NCI-H345 (cell line): ENCODE data around the gene BARX1.
A peak's percentile ranks its signal among the peaks of the same experiment; 100 is the strongest.
"Not testable (repeated sequence)": the region's sequence is repeated elsewhere in the genome, so short reads cannot be mapped to it uniquely, and the experiment has no call there.

ENCODE experiments used
- DNase-seq: peaks from one replicate; lab custom pipeline; 2025; lab: John Stamatoyannopoulos, UW

BARX1 gene

DNA sequence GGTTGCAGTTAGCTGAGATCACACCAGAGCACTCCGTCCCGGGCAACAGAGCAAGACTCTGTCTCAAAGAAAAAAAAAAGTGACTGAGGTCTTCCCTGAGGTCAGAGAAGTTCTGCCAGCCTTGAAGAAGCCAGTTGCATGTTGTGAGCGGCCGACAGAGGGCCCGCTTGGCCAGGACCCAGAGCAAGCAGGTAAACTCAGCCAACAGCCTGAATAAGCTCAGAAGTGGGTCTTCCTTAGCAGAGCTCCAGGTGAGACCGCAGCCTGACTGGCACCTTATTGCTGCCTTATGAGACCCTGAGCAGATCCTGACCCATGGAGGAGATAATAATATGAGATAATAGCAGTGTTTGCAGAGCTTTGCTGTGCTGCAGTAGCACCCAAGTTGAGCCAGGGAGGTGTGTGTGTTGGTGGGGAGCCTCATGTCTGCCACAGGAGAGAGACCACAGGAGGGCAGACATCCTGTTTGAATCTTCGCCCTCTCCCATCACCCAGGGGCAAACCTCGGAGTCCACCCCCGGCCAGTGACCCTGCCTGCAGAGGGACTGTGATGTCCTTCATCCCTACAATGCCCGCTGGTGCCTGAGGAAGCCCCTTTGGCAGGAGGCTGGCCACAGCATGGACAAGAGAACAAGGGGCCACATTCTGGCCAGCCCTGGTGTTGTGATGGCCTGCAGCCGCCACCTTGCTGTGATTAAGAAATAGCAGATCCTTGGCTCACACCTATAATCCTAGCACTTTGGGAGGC lies 10.8 kb upstream of the BARX1 start:
- DNase-seq, result no peak

GRCh38 chr9:93964685-93965084 lies 9.5 kb upstream of the BARX1 start:
- no peak for DNase-seq

DNA sequence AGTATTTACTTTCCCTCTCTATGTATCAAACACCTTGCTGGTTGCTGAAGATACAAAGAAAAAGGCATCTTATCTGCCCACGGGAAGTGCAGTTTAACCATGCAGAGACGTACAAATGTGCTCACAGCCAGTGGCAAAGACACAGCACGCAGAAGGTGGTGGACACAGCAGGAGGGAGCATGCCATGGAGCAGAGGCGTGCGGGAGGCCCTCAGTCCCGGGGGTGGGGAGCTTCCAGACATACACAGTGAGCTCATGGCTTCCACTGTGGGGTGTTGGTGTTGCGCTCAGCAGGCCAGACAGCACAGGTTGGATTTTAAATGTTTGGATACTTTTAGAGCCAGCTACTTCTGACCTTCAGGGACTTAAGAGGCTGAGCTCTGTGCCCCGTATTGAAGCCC lies 8.8 kb upstream of the BARX1 start:
- DNase-seq, result no peak

GRCh38 chr9:93963489-93963888 lies 8.3 kb upstream of the BARX1 start:
- DNase-seq, result not testable (repeated sequence)

GRCh38 chr9:93962561-93963440 lies 7.6 kb upstream of the BARX1 start:
- DNase-seq, result peak; percentile 71

DNA sequence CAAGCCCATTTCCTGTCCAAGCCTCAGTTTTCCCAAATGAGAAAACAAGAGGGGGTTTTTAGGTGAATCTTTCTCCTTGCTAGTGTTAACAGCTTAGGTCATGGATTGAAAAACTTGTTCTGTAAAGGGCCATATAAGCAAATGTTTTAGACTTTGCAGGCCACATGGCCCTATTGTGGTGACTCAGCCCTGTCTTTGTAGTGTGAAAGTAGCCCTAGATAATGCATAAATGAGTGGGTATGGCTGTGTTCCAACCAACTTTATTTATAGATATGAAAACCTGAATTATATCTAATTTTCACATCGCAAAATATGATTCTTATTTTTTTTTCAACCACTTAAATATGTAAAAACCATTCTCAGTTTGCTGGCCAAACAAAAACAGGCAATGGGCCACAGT lies 6.9 kb upstream of the BARX1 start:
- no peak for DNase-seq

DNA sequence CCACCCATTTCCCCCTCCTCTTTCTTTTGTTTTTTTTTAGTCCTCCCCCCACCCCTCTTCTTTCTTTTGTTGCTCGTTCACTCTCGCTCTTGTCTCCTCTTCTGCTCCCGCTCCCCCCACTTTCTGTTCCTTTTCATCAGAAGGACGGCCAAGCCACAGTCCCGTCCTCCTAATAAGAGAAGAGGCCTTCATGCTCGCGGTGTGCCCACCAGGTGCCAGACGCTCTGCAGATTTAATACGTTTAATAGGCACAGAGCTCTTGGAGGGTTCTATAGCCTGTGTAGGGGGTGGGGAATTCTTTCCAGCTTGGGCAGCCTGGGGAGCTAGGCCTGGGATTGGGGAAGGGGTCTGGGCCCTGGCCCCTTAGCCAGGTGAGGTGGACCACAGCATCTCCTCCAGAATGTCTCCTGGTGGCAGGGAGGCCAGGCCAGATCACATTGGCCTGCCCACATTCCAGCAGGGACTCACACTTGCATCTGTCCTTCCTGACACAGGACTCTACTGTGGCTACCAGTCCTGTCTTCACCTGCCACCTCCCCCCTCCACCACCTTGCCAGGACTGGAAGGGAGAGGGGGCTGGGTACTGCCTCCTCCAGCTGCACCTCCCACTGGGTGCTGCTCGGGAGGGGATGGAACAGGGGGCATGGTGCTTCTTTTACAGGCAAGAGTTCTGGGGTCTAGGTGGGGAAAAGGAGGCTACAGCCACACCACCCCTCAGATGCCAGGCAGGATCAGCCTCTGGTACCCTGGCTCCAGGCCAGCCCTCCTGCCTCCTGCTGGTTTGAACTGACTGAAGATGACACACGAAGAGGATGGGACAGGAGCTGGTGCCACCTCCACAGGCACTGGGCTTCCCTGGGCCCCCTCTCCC lies 6.1 kb upstream of the BARX1 start:
- DNase-seq, result peak; percentile 32

DNA sequence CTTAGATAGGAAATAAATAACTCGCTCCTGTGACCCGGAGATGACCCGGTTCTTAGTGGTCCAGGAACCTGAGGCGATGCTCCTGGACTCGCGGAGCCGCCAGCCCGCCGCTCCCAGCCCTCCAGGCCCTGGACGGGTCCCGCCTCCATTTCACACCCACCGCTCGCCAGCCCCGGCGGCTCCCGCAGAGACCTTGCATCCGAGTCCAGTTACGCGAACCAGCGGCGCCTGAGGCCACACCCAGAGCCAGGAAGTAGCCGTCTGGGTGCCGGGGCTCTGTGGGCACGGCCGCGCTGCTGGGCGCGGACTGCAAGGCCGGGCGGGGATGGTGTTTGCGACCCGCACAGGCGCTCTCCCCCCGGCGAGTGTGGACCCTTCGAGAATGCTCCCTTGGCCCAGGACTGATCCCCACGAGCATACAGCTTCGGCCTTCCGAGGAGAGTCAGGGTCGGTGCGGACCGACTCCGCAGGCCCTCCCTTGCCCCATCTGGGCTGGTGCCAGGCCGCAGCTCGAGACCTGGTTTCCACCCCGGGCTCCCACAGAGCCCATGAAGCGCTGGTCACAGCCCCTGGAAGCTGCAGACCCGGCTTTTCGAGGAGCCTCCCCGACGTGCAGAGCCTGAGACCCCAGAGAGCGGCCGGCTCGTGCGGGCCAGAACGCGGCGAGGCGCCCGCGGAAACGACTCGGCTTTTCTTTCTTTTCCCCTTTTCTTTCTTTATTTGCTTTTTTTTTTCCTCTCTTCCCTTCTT lies 5.2 kb upstream of the BARX1 start:
- DNase-seq, result no peak

DNA sequence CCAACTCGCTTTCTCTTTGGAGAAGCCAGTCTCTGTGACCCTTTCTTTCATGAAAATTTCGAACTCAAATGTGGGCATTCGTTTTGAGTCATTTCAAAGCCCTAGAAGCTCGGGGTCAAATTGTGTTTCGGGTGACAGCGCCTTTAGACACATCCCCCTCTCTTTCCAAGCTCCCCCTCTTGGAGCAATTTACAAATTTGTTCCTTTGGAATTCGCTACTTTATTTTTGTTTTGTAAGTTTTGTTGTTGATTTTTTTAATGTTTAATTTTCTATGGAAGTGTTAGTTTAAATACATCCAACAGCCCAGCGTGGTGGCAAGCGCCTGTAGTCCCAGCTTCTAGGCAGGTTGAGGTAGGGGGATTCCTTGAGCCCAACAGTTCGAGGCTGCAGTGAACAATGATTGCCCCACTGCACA lies 4.6 kb upstream of the BARX1 start:
- no peak for DNase-seq

- DNase-seq, result no peak
Measured at GRCh38 chr9:93958819-93959682, 3.9 kb upstream of the BARX1 start.

GRCh38 chr9:93958121-93958818 lies 3.1 kb upstream of the BARX1 start:
- no peak for DNase-seq

- no peak for DNase-seq
Measured at GRCh38 chr9:93955981-93956784, 1.0 kb upstream of the BARX1 start.

DNA sequence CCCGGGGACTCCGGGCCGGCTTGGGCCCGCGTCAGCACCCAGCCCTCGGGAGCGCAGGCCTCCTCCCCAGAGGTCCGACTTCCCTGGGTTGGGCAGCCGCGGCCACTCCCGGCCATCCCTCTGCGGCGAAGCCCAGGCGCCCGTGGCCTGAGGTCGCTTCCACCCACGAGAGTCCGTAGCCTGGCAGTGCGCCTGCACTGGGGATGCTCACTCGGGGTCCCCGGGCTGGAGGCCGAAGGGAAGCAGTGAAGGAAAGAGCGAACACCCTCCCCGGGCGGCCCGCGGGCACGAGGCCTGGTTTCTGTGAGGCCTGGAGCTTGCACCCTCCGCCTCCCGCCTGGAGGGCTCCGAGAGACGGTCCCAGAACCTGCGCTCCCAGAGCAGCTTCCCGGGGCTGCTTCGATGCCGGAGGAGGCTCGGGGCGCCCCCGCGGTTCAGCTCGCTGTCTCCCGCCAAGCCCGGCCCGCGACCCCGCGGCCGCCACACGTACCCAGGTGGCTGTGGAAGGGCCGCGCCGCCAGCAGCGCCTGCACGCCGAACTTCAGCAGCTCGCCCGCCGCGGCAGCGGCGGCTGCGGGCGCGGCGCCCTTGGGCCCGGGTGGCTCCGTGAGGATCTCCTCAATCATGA lies 607 bp downstream of the BARX1 start:
- DNase-seq, result no peak

DNA sequence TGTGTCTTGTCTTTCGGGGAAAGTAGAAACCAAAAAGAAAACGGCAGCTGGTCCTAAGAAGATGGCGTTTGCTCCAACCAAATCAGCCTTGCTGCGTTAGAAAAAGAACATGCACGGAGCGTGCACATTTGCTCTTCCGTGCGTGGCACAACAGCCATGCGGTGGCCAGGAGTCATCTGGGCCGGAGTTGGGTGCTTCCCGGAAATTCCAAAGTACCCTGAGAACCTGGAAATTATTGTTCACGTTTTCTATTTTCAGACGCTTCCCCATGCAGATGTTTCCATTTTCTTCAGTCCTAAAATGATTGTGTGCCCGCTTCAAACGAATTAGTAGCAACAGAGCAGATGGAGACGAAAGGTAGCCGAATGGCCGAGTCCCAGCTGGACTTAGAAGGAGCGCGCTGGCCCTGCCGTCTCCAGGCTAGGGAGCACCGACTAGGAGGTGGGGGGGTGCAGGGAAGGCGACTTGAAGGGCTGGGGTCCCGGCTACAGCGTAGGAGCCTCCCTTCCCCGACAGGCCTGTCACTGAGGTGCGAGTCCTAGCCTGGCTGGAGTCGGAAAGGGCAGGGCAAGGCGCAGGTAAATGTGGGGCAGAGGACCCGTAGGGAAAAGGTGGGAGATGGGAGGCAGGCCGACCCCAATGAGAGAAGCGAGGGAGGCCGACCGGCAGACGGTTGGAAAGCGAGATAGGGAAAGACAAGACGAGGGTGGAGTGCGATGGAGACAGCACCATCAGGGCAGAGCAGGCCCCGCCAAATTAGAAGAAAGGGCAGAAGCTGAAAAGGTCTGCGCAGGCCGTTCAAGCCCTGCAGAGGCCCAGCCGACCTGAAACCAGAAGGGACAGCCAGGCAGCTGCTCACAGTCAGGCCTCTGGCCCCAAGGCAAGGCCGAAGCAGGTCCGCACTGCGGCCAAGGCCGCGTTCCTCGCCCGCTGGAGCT lies 1.4 kb downstream of the BARX1 start:
- DNase-seq, result no peak

GRCh38 chr9:93952784-93953495 lies 2.2 kb downstream of the BARX1 start:
- DNase-seq, result no peak

DNA sequence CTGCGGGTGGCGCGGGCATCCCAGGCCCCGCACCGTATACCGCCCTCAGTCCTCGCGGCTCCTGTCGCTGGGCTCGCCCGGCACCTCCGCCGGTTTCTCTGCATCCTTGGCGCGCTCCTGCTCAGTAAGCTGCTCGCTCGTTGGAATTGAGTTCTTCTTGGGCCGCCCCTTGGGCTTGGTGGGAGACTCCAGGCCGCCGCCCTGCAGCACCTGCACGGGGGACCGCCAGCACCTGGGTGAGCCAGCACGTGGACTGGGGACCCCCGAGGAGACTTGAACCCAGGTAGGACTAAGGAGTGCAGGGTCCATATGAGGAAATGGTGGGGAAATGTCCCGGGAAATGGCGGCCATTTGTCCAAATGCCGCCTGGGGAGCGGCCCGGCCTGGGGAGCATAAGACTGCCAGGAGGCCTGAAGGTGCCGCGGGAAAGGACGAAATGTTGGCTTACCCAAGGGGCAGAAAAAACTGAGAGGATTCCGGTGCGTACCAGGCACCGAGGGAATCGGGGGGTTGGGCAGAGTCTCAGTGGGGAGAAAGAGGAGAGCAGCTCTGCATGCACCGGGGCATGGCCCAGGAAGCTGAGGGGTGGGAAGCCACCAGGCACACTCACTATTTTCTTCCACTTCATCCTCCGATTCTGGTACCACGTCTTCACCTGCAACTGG lies 2.9 kb downstream of the BARX1 start:
- no peak for DNase-seq
